WTC11 (cell line): ENCODE results near the gene EHMT1.

ENCODE experiments used
- CREB1 ChIP-seq: sonication (generic); formaldehyde crosslinking; IDR thresholded peaks from 2 replicates; pipeline ENCODE4 v1.8.0; 2023; ENCODE audit warnings: mild to moderate bottlenecking, missing genetic modification reagents
- CREM ChIP-seq: sonication (generic); formaldehyde crosslinking; IDR thresholded peaks from 2 replicates; pipeline ENCODE4 v1.8.1; 2022; ENCODE audit warnings: mild to moderate bottlenecking, missing genetic modification reagents, moderate library complexity
- CTCF ChIP-seq: fragments of 200-600 bp; IDR thresholded peaks from 2 replicates; pipeline ENCODE4 v1.8.0; 2022; ENCODE audit warnings: antibody characterized with exemption
- IRF1 ChIP-seq: sonication (generic); formaldehyde crosslinking; IDR thresholded peaks from 2 replicates; pipeline ENCODE4 v1.8.0; 2023; ENCODE audit warnings: missing genetic modification reagents
- RELA ChIP-seq: sonication (generic); formaldehyde crosslinking; IDR thresholded peaks from 2 replicates; pipeline ENCODE4 v1.8.1; 2022; ENCODE audit warnings: missing genetic modification reagents, mild to moderate bottlenecking, borderline replicate concordance
- SOX15 ChIP-seq: fragments of 250-450 bp; sonication (Bioruptor Pico); IDR thresholded peaks from 2 replicates; pipeline ENCODE4 v1.9.0; 2021; ENCODE audit warnings: mild to moderate bottlenecking
- SP1 ChIP-seq: sonication (generic); formaldehyde crosslinking; conservative IDR thresholded peaks from 2 replicates; pipeline ENCODE4 v1.8.1; 2022; ENCODE audit warnings: missing genetic modification reagents
- TP53 ChIP-seq: sonication (generic); formaldehyde crosslinking; IDR thresholded peaks from 2 replicates; pipeline ENCODE4 v1.8.1; 2023; ENCODE audit warnings: mild to moderate bottlenecking, missing genetic modification reagents
- ZNF416 ChIP-seq: fragments of 250-450 bp; sonication (Bioruptor Pico); IDR thresholded peaks from 2 replicates; pipeline ENCODE4 v1.9.0; 2021; ENCODE audit warnings: mild to moderate bottlenecking, inconsistent platforms
- TF ChIP-seq, protein P1 (sequence below): sonication (generic); formaldehyde crosslinking; IDR thresholded peaks from 2 replicates; pipeline ENCODE4 v1.8.0; 2022; ENCODE audit warnings: mild to moderate bottlenecking, missing genetic modification reagents

DNA sequence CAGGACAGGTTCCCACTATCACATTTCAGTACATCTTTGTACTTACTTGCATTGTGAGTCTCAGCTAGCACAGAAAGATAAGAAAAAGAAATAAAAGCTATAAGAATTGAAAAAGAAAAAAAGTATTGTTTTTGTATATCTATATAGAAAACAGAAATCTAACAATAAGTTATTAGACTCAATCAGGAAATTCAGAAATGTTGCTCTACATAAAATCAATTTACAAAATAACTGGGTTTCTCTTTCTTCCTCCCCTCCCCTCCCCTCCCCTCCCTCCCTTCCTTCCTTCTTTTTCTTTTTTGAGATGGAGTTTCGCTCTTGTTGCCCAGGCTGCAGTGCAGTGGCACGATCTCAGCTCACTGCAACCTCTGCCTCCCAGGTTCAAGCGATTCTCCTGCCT, 251.6 kb downstream of the EHMT1 start:
- TF ChIP-seq TP53: no peak
- TF ChIP-seq CTCF: no peak
- TF ChIP-seq SOX15: no peak
- no peak for TF ChIP-seq RELA (CRISPR knock-in tag)
- no peak for TF ChIP-seq IRF1
- TF ChIP-seq CREM: no peak
- TF ChIP-seq CREB1 (CRISPR knock-in tag): no peak
- TF ChIP-seq ZNF416 (CRISPR knock-in tag): no peak
- no peak for TF ChIP-seq SP1 (CRISPR knock-in tag)
- TF ChIP-seq, protein P1, sequence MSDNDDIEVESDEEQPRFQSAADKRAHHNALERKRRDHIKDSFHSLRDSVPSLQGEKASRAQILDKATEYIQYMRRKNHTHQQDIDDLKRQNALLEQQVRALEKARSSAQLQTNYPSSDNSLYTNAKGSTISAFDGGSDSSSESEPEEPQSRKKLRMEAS (CRISPR knock-in tag): no peak
